Lower leg skin (tissue), 3 donors: ENCODE measurements around the gene FBXO17.

Experiments used
- CTCF ChIP-seq, 3 donors: fragments of 450-650 bp; IDR thresholded peaks; one replicate each; pipeline ENCODE4 v1.5.1; 2016; ENCODE audit warnings: antibody characterized with exemption in 3 of 3, mild to moderate bottlenecking in 3 of 3, moderate library complexity in 2 of 3
- POLR2A ChIP-seq, 2 donors: fragments of 450-650 bp; IDR thresholded peaks; one replicate each; pipeline ENCODE4 v1.6.1; 2016 to 2017; ENCODE audit warnings: antibody characterized with exemption in 2 of 2, mild to moderate bottlenecking in 1 of 2, moderate library complexity in 1 of 2

- TF ChIP-seq CTCF (IDR thresholded peaks at IDR 0.05): no peak
- TF ChIP-seq POLR2A (IDR thresholded peaks at IDR 0.05): no peak
These were observed 32.9 kb downstream of the FBXO17 start for GRCh38 chr19:38942471-38943181.
